OCI-LY3 (cell line): ENCODE data around the gene ANKRD24.

Experiments
- CTCF ChIP-seq: fragments of 200-600, 300-600 bp; sonication (generic); IDR thresholded peaks from 2 replicates; pipeline ENCODE4 v1.5.1; 2014; ENCODE audit warnings: antibody characterized with exemption, low read length, low read depth
- EZH2phosphoT487 ChIP-seq: fragments of 200-600 bp; shearing (Covaris generic); IDR thresholded peaks from 2 replicates; pipeline ENCODE4 v1.6.1; 2018; ENCODE audit warnings: antibody characterized with exemption, mixed run types, low read depth

GRCh38 chr19:4257025-4257424 is 74.5 kb downstream of the ANKRD24 start:
- TF ChIP-seq CTCF (no peak), EZH2phosphoT487 (no peak)
